ENCODE measurements around the gene KIAA1958.

KIAA1958 gene

DNA sequence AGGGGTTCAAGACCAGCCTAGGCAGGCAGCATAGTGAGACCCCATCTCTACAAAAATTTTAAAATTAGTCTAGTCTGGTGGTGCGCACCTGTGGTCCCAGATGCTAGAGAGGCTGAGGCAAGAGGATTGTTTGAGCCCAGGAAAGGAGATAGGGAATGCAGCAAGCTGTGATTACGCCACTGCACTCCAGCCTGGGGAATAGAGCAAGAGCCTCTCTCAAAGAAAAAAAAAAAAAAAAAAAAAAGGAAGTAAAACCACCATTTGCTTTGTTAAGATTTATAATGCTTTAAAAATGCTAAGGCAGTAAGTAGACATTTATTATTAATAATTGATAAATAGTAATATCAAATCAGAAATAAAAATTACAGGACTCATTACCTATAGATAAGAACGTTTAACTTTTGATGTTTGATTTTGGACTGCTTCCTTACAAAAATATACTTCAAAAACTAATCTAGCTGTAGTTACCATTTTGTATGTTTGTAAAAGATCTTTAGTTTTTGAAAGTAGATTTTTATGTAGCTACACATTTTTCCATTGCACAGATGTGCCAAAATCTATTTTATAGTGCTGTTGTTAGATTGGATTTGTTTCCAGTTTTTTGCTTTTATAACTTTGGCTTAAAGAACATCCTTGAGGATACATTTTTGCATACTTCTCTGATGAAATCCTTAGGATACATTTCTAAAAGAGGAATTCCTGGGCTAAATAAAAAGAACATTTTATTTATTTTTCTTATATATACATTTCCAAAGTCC lies 144.9 kb downstream of the KIAA1958 start:
- Histone ChIP-seq H3K9me3 (no peaks in the 10 kb centered on the region), H3K4me1 (no peaks in the 10 kb centered on the region), H3K36me3 (no peaks in the 10 kb centered on the region), H3K27ac (no peak overlapping the region), H3K4me3 (no peak overlapping the region), H3K27me3 (no peaks in the 10 kb centered on the region)
- DNase-seq, result no peak
- TF ChIP-seq, protein P1, sequence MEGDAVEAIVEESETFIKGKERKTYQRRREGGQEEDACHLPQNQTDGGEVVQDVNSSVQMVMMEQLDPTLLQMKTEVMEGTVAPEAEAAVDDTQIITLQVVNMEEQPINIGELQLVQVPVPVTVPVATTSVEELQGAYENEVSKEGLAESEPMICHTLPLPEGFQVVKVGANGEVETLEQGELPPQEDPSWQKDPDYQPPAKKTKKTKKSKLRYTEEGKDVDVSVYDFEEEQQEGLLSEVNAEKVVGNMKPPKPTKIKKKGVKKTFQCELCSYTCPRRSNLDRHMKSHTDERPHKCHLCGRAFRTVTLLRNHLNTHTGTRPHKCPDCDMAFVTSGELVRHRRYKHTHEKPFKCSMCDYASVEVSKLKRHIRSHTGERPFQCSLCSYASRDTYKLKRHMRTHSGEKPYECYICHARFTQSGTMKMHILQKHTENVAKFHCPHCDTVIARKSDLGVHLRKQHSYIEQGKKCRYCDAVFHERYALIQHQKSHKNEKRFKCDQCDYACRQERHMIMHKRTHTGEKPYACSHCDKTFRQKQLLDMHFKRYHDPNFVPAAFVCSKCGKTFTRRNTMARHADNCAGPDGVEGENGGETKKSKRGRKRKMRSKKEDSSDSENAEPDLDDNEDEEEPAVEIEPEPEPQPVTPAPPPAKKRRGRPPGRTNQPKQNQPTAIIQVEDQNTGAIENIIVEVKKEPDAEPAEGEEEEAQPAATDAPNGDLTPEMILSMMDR (IDR thresholded peaks at IDR 0.05), result no peak
- intact Hi-C loops (cut with DNase I; ENCODE audit: low total_unique reads), result no loop called here

DNA sequence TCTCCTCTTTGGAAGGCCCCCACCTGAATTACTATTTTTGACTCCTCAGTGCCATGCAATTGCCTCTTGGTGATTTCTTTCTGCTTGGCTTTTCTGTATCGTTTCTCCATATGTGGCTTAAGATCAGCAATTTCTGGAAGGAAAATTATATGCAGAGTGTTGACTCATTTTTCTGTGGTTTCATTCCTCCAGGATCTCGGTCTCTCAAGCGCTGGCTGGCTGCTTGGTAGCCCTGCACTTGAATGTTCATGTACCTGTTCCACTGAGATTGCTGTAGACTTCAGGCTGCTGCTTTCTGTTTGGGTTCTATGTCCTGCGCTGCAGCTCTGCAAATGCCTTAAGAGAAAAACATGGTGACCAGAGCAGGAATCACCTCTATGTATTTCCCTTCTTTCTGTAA lies 153.7 kb downstream of the KIAA1958 start:
- Histone ChIP-seq H3K4me1 (no peaks in the 10 kb centered on the region), H3K27me3 (no peaks in the 10 kb centered on the region), H3K9me3 (peaks cover 0 to 12% (median 11%) of the 10 kb centered on the region in 3 donors), H3K4me3 (no peak overlapping the region), H3K36me3 (peaks cover 0 to 4% (median 0%) of the 10 kb centered on the region in 3 donors), H3K27ac (no peak overlapping the region)
- intact Hi-C loops (cut with DNase I; ENCODE audit: low total_unique reads), result no loop called here
- TF ChIP-seq, protein P1 (IDR thresholded peaks at IDR 0.05), result no peak
- no peak for DNase-seq

- Histone ChIP-seq H3K27me3 (no peaks in the 10 kb centered on the region), H3K36me3 (peaks cover under 1 to 4% (median under 1%) of the 10 kb centered on the region in 3 donors), H3K9me3 (peaks cover 0 to 12% (median 11%) of the 10 kb centered on the region in 3 donors), H3K27ac (no peak overlapping the region), H3K4me1 (no peaks in the 10 kb centered on the region), H3K4me3 (no peak overlapping the region)
- TF ChIP-seq, protein P1 (IDR thresholded peaks at IDR 0.05), result no peak
- no peak for DNase-seq
- intact Hi-C loops (cut with DNase I; ENCODE audit: low total_unique reads), result no loop called here
Measured at GRCh38 chr9:112642126-112642525, 155.5 kb downstream of the KIAA1958 start.

GRCh38 chr9:112647596-112647995 lies 161.0 kb downstream of the KIAA1958 start:
- H3K27ac ChIP-seq, result no peak overlapping the region
- DNase-seq, result no peak
- no peak overlapping the region for H3K4me3 ChIP-seq
- intact Hi-C loops (cut with DNase I; ENCODE audit: low total_unique reads), result no loop called here
- peaks cover 10 to 22% (median 21%) of the 10 kb centered on the region in 3 donors for H3K36me3 ChIP-seq
- TF ChIP-seq, protein P1 (IDR thresholded peaks at IDR 0.05), result no peak
- no peaks in the 10 kb centered on the region for H3K4me1 ChIP-seq
- no peaks in the 10 kb centered on the region for H3K27me3 ChIP-seq
- peaks cover 0 to 20% (median 0%) of the 10 kb centered on the region in 3 donors for H3K9me3 ChIP-seq

- no peak overlapping the region for H3K4me3 ChIP-seq
- TF ChIP-seq, protein P1 (IDR thresholded peaks at IDR 0.05), result no peak
- DNase-seq, result no peak
- H3K27ac ChIP-seq, result no peak overlapping the region
- H3K9me3 ChIP-seq, result peaks cover 0 to 20% (median 0%) of the 10 kb centered on the region in 3 donors
- intact Hi-C loops (cut with DNase I; ENCODE audit: low total_unique reads), result no loop called here
- H3K4me1 ChIP-seq, result no peaks in the 10 kb centered on the region
- no peaks in the 10 kb centered on the region for H3K27me3 ChIP-seq
- H3K36me3 ChIP-seq, result peaks cover 10 to 22% (median 21%) of the 10 kb centered on the region in 3 donors
Measured at GRCh38 chr9:112648624-112649023, 162.0 kb downstream of the KIAA1958 start.

Measured in tibial artery (tissue), 4 donors.